ENCODE measurements around the gene KCNN1.

Gene KCNN1

GRCh38 chr19:18043676-18044075 lies 76.8 kb downstream of the KCNN1 start:
- no peak for DNase-seq

GRCh38 chr19:18044825-18045304 lies 78.0 kb downstream of the KCNN1 start:
- DNase-seq: no peak

GRCh38 chr19:18045307-18046050 lies 78.6 kb downstream of the KCNN1 start:
- no peak for DNase-seq

DNA sequence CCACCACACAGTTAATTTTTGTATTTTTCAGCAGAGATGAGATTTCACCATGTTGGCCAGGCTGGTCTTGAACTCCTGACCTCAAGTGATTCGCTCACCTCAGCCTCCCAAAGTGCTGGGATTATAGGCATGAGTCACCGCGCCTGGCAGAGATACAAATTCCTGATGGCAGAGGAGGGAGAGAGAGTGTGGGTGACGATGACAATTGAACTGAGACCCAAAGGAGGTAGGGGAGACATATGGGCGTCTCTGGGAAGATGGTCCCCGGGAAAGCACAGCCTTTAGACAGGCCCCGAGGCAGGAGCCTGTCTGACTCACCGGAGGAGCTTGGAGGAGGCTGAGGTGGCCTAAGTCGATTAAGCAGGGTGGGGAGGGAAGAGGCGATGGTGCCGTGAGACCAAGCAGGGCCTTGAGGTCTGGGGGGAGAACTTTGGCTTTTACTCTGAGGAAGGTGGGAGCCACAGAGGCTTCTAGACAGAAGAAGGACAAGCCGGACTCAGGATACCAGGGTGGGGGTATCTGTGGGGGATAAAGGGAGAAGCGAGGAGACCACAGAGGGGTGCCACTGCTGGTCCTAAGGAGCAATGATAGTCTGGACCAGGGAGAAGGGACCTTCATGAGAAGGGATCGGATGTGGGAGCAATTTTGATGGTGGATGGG lies 79.3 kb downstream of the KCNN1 start:
- DNase-seq: no peak

DNA sequence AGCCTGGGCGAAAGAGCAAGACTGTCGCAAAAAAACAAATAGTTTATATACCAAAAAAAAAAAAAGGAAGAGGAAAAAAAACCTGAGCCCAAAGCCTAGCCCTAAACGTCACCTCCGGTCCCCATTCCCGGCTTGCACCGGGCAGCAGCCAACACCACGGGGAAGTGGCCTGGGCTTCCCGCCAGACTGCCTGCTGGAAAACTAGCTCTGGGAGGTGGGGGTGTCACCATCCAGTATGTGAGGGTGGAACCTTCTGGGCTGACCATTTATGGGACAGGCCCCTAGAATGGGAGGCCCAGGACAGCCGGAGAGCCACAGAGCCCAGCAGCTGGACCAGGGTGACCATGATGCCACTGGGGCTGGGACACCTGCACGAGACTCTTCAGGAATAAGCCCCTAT lies 82.5 kb downstream of the KCNN1 start:
- DNase-seq: no peak
